Osteoblast (primary cell): ENCODE results near the gene KRTAP4-8. TPM values are rescaled to one million over a fixed set of nuclear protein-coding genes. Genes with fewer than 3 reads are reported as not detected.

ENCODE experiments used
- DNase-seq: peaks from one replicate; pipeline ENCODE4 v3.0.0; 2011; ENCODE audit warnings: low spot score, mixed read lengths; ENCODE audit not compliant: insufficient read length; ENCODE audit errors: missing footprints
- H2AFZ ChIP-seq: 2 replicates; pipeline ENCODE4 v1.6.0; 2011; ENCODE audit warnings: mild to moderate bottlenecking, low read length
- H3K27ac ChIP-seq: 2 replicates; pipeline ENCODE4 v1.5.1; 2011; ENCODE audit warnings: mild to moderate bottlenecking, low read depth, low read length, moderate library complexity
- H3K27me3 ChIP-seq: 2 replicates; pipeline ENCODE4 v1.6.0; 2012; ENCODE audit warnings: mild to moderate bottlenecking, control low read depth, inconsistent platforms, low read length, moderate library complexity; ENCODE audit not compliant: insufficient read depth
- H3K36me3 ChIP-seq: 2 replicates; pipeline ENCODE4 v1.5.1; 2011; ENCODE audit warnings: mild to moderate bottlenecking, low read length, control low read depth, moderate library complexity; ENCODE audit not compliant: insufficient read depth
- H3K4me1 ChIP-seq: 2 replicates; pipeline ENCODE4 v1.5.1; 2011; ENCODE audit warnings: mild to moderate bottlenecking, low read length, control low read depth, moderate library complexity; ENCODE audit not compliant: insufficient read depth
- H3K4me2 ChIP-seq: 2 replicates; pipeline ENCODE4 v1.6.0; 2011; ENCODE audit warnings: mild to moderate bottlenecking, low read length; ENCODE audit not compliant: insufficient read depth
- H3K4me3 ChIP-seq: fragments of 200-600 bp; sonication (generic); 3 replicates; pipeline ENCODE4 v1.5.1; 2012; ENCODE audit warnings: mild to moderate bottlenecking, low read length, inconsistent platforms; ENCODE audit not compliant: insufficient read depth
- H3K79me2 ChIP-seq: 2 replicates; pipeline ENCODE4 v1.6.0; 2012; ENCODE audit warnings: mild to moderate bottlenecking, low read length, control low read depth, inconsistent platforms; ENCODE audit not compliant: insufficient read depth
- H3K9me3 ChIP-seq: 2 replicates; pipeline ENCODE4 v1.5.1; 2011; ENCODE audit warnings: low read depth, low read length, control low read depth
- H4K20me1 ChIP-seq: 2 replicates; pipeline ENCODE4 v1.6.0; 2012; ENCODE audit warnings: mild to moderate bottlenecking, low read length, control low read depth; ENCODE audit not compliant: insufficient read depth
- total RNA-seq: library from RNA; depleted of rRNA; stranded (reverse); fragments of >200 nt; gene quantifications from 2 replicates; pipeline ENCODE4 v1.2.3, GENCODE V29; 2012
- TF ChIP-seq, protein P1 (sequence below): IDR thresholded peaks from 2 replicates; pipeline ENCODE4 v1.5.1; 2011; ENCODE audit warnings: mild to moderate bottlenecking, low read depth, low read length, moderate library complexity; ENCODE audit errors: extremely low read depth

Gene KRTAP4-8
- total RNA-seq, 1 donor = not detected

DNA sequence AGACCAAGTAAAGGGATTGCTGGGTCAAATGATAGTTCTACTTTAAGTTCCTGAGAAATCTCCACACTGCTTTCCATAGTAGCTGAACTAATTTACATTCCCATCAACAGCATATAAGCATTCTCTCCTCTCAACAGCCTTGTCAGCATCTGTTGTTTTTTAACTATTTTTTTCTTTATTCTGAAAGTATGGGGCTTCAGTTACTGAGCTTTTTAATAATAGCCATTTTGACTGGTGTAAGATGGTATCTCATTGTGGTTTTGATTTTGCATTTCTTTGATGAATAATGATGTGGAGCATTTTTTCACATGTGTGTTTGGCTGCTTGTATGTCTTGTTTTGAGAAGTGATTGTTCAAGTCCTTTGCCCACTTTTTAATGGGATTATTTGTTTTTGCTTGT lies 45.4 kb downstream of the KRTAP4-8 start:
- Histone ChIP-seq H3K9me3 (peaks cover 2% of the 10 kb centered on the region), H3K36me3 (no peaks in the 10 kb centered on the region), H4K20me1 (no peaks in the 10 kb centered on the region), H3K27ac (peak overlapping the region; percentile 66), H3K4me1 (peaks cover 33% of the 10 kb centered on the region), H3K27me3 (no peaks in the 10 kb centered on the region), H3K79me2 (peaks cover 9% of the 10 kb centered on the region), H3K4me2 (no peak overlapping the region), H2AFZ (no peak overlapping the region), H3K4me3 (no peak overlapping the region)
- peak; percentile 86 for DNase-seq
- TF ChIP-seq, protein P1, sequence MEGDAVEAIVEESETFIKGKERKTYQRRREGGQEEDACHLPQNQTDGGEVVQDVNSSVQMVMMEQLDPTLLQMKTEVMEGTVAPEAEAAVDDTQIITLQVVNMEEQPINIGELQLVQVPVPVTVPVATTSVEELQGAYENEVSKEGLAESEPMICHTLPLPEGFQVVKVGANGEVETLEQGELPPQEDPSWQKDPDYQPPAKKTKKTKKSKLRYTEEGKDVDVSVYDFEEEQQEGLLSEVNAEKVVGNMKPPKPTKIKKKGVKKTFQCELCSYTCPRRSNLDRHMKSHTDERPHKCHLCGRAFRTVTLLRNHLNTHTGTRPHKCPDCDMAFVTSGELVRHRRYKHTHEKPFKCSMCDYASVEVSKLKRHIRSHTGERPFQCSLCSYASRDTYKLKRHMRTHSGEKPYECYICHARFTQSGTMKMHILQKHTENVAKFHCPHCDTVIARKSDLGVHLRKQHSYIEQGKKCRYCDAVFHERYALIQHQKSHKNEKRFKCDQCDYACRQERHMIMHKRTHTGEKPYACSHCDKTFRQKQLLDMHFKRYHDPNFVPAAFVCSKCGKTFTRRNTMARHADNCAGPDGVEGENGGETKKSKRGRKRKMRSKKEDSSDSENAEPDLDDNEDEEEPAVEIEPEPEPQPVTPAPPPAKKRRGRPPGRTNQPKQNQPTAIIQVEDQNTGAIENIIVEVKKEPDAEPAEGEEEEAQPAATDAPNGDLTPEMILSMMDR = no peak

DNA sequence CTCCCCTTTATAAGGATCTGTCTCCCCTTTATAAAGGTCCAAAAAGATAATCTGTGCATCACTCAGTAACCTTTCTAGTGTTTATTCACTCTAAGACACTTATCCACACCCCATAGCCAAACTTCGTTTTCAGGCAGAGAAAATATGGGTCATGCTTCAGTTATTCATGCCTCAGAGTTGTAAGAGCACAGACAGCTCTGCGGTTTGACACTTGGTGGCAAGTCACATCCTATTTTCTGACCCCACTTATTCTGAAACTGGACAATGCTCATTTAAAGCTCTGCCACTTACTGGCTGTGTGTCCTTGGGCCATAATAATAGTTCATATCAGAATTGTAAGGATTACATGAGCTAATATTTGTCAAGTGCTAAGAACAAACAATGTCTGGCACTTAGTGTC lies 48.8 kb downstream of the KRTAP4-8 start:
- Histone ChIP-seq H2AFZ (no peak overlapping the region), H3K9me3 (no peaks in the 10 kb centered on the region), H3K27ac (peak overlapping the region; percentile 97), H3K79me2 (peaks cover 5% of the 10 kb centered on the region), H3K4me3 (no peak overlapping the region), H3K4me1 (peaks cover 38% of the 10 kb centered on the region), H3K4me2 (peak overlapping the region; percentile 63), H3K27me3 (no peaks in the 10 kb centered on the region), H4K20me1 (no peaks in the 10 kb centered on the region), H3K36me3 (no peaks in the 10 kb centered on the region)
- TF ChIP-seq, protein P1 = no peak
- peak; percentile 95 for DNase-seq

DNA sequence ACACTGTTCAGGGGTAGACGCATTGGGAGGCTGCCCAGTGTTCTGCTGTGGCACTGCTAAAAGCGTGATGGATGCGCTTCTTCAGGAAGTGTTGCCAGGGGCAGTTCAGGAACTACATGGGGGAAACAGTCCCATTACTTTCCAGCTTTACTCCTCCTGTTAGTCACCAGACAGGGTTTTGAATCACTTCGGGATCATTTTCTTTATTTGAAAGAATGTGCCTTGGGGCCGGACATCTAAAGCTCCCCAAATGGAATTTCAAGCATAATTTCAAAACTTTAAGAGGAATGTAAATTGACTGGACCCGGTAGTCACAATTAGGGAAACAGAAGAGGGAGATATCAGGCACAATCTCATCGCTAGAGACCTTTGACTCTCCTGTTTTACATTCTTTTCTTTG lies 49.5 kb downstream of the KRTAP4-8 start:
- TF ChIP-seq, protein P1 = no peak
- H3K4me3 ChIP-seq = no peak overlapping the region
- H4K20me1 ChIP-seq = no peaks in the 10 kb centered on the region
- DNase-seq = peak; percentile 97
- no peaks in the 10 kb centered on the region for H3K9me3 ChIP-seq
- H2AFZ ChIP-seq = peak overlapping the region; percentile 60
- no peaks in the 10 kb centered on the region for H3K27me3 ChIP-seq
- peak overlapping the region; percentile 97 for H3K27ac ChIP-seq
- no peaks in the 10 kb centered on the region for H3K79me2 ChIP-seq
- H3K4me2 ChIP-seq = peak overlapping the region; percentile 63
- H3K4me1 ChIP-seq = peaks cover 38% of the 10 kb centered on the region
- no peaks in the 10 kb centered on the region for H3K36me3 ChIP-seq

Other genes starting within 250 kb of the KRTAP4-8 start
- not detected in 2 replicates for gene KRT12, start 230.9 kb downstream of the KRTAP4-8 start, total RNA-seq
- not detected in 2 replicates for gene KRT20, start 212.9 kb downstream of the KRTAP4-8 start, total RNA-seq
- gene KRT23, start 160.5 kb downstream of the KRTAP4-8 start, total RNA-seq = 0.36 and 0.59 TPM in 2 replicates
- 0.36 TPM in 1 of 2 replicates, not detected in the other for gene KRT39, start 131.2 kb downstream of the KRTAP4-8 start, total RNA-seq
- gene KRT40, start 113.8 kb downstream of the KRTAP4-8 start, total RNA-seq = under 0.01 TPM in 1 of 2 replicates, not detected in the other
- gene KRTAP3-3, start 104.0 kb downstream of the KRTAP4-8 start, total RNA-seq = not detected in 2 replicates
- gene KRTAP3-2, start 98.2 kb downstream of the KRTAP4-8 start, total RNA-seq = not detected in 2 replicates
- not detected in 2 replicates for gene KRTAP3-1, start 89.0 kb downstream of the KRTAP4-8 start, total RNA-seq
- gene KRTAP1-5, start 70.9 kb downstream of the KRTAP4-8 start, total RNA-seq = 25.0 and 31.8 TPM in 2 replicates
- gene KRTAP1-4, start 67.9 kb downstream of the KRTAP4-8 start, total RNA-seq = not detected in 2 replicates
- not detected in 2 replicates for gene KRTAP1-3, start 63.3 kb downstream of the KRTAP4-8 start, total RNA-seq
- 2.2 and 2.4 TPM in 2 replicates for gene KRTAP1-1, start 56.7 kb downstream of the KRTAP4-8 start, total RNA-seq
- gene KRTAP2-1, start 50.8 kb downstream of the KRTAP4-8 start, total RNA-seq = not detected in 2 replicates
- gene KRTAP2-2, start 42.9 kb downstream of the KRTAP4-8 start, total RNA-seq = not detected in 2 replicates
- gene KRTAP2-3, start 38.0 kb downstream of the KRTAP4-8 start, total RNA-seq = 0.29 TPM in 1 of 2 replicates, not detected in the other
- not detected in 2 replicates for gene KRTAP2-4, start 32.3 kb downstream of the KRTAP4-8 start, total RNA-seq
- gene KRTAP4-7, start 14.0 kb downstream of the KRTAP4-8 start, total RNA-seq = under 0.01 and 0.72 TPM in 2 replicates
- gene KRTAP4-16, start 4.1 kb upstream of the KRTAP4-8 start, total RNA-seq = not detected in 2 replicates
- gene KRTAP4-9, start 7.2 kb upstream of the KRTAP4-8 start, total RNA-seq = not detected in 2 replicates
- gene KRTAP4-11, start 20.2 kb upstream of the KRTAP4-8 start, total RNA-seq = not detected in 2 replicates
- not detected in 2 replicates for gene KRTAP4-12, start 26.0 kb upstream of the KRTAP4-8 start, total RNA-seq
- not detected in 2 replicates for gene KRTAP4-6, start 42.4 kb upstream of the KRTAP4-8 start, total RNA-seq
- not detected in 2 replicates for gene KRTAP4-5, start 51.7 kb upstream of the KRTAP4-8 start, total RNA-seq
- not detected in 2 replicates for gene KRTAP4-4, start 62.6 kb upstream of the KRTAP4-8 start, total RNA-seq
- not detected in 2 replicates for gene KRTAP4-3, start 70.1 kb upstream of the KRTAP4-8 start, total RNA-seq
- not detected in 2 replicates for gene KRTAP4-2, start 80.1 kb upstream of the KRTAP4-8 start, total RNA-seq
- gene KRTAP4-1, start 86.8 kb upstream of the KRTAP4-8 start, total RNA-seq = not detected in 2 replicates
- not detected in 2 replicates for gene KRTAP9-1, start 91.7 kb upstream of the KRTAP4-8 start, total RNA-seq
- not detected in 2 replicates for gene KRTAP9-2, start 128.5 kb upstream of the KRTAP4-8 start, total RNA-seq
- not detected in 2 replicates for gene KRTAP9-3, start 134.3 kb upstream of the KRTAP4-8 start, total RNA-seq
- gene KRTAP9-8, start 139.9 kb upstream of the KRTAP4-8 start, total RNA-seq = not detected in 2 replicates
- gene KRTAP9-4, start 151.5 kb upstream of the KRTAP4-8 start, total RNA-seq = not detected in 2 replicates
- gene KRTAP9-9, start 157.2 kb upstream of the KRTAP4-8 start, total RNA-seq = not detected in 2 replicates
- not detected in 2 replicates for gene KRTAP9-6, start 167.2 kb upstream of the KRTAP4-8 start, total RNA-seq
- gene KRTAP9-7, start 177.6 kb upstream of the KRTAP4-8 start, total RNA-seq = not detected in 2 replicates
- gene KRTAP29-1, start 204.7 kb upstream of the KRTAP4-8 start, total RNA-seq = not detected in 2 replicates
- gene KRTAP16-1, start 211.2 kb upstream of the KRTAP4-8 start, total RNA-seq = not detected in 2 replicates
- gene KRTAP17-1, start 217.6 kb upstream of the KRTAP4-8 start, total RNA-seq = not detected in 2 replicates